Measurements from ENCODE around the gene SKP2.

GRCh38 chr5:36206913-36207312 is 55.0 kb downstream of the SKP2 start:
- TF ChIP-seq CTCF (IDR thresholded peaks at IDR 0.05 in 8 of 11, conservative IDR thresholded peaks at IDR 0.05 in 3 of 11), result no peak
- no peak for TF ChIP-seq POLR2AphosphoS5 (IDR thresholded peaks at IDR 0.05)

All from spleen (tissue), 7 donors.